Panc1 (cell line): ENCODE results near the gene PHF19. TPM values are rescaled to one million over a fixed set of nuclear protein-coding genes. Genes with fewer than 3 reads are reported as not detected.

ENCODE experiments used
- ATAC-seq: fragments of 200-7000 bp; cut with Tn5 transposase; 2 replicates; pipeline ENCODE4 v1.9.1; 2020; ENCODE audit warnings: mild to moderate bottlenecking, moderate library complexity
- BruUV-seq: library from RNA; stranded (reverse); fragments of 400-500 nt; replicated peaks from 2 replicates; lab custom pipeline; 2021; lab: Mats Ljungman, UMichigan
- CTCF ChIA-PET: fragments of 300-600 bp; sonication (Branson Sonifier 250); formaldehyde crosslinking; loops from one replicate; lab custom pipeline; 2022; ENCODE audit warnings: antibody characterized with exemption; lab: Charles Lee
- POLR2A ChIA-PET: fragments of 300-600 bp; sonication (Branson Sonifier 250); formaldehyde crosslinking; loops from one replicate; lab custom pipeline; 2022; ENCODE audit warnings: antibody characterized with exemption; lab: Charles Lee
- DNase-seq: peaks from one replicate; pipeline ENCODE4 v3.0.0-alpha.2; 2010; ENCODE audit warnings: low read depth, low spot score
- H3K27ac ChIP-seq: 2 replicates; pipeline ENCODE4 v1.5.1; 2011; ENCODE audit warnings: mild to moderate bottlenecking, low read length, inconsistent platforms
- H3K27me3 ChIP-seq: fragments of 200-500 bp; sonication (Bioruptor generic); 2 replicates; pipeline ENCODE4 v1.6.0; 2014; ENCODE audit warnings: low read length, inconsistent platforms; ENCODE audit not compliant: control insufficient read depth, insufficient read depth
- H3K36me3 ChIP-seq: fragments of 200-500 bp; sonication (Bioruptor generic); 2 replicates; pipeline ENCODE4 v1.5.1; 2014; ENCODE audit warnings: inconsistent platforms, mild to moderate bottlenecking, low read length, moderate library complexity; ENCODE audit not compliant: control insufficient read depth, insufficient read depth
- H3K4me1 ChIP-seq: 2 replicates; pipeline ENCODE4 v1.5.1; 2011; ENCODE audit warnings: inconsistent platforms, mild to moderate bottlenecking, low read length, moderate library complexity; ENCODE audit not compliant: control insufficient read depth, insufficient read depth
- H3K4me3 ChIP-seq, 2 experiments: 2 replicates each; pipeline ENCODE4 v1.5.1; 2011 to 2012; ENCODE audit warnings: low read depth in 2 of 2, low read length in 2 of 2, mild to moderate bottlenecking in 2 of 2, inconsistent platforms in 1 of 2, moderate library complexity in 1 of 2
- H3K9me3 ChIP-seq: fragments of 200-500 bp; sonication (Bioruptor generic); 2 replicates; pipeline ENCODE4 v1.5.1; 2014; ENCODE audit warnings: low read depth, mild to moderate bottlenecking, inconsistent platforms, low read length, moderate library complexity; ENCODE audit not compliant: control insufficient read depth, insufficient read depth
- POLR2AphosphoS5 ChIP-seq: IDR thresholded peaks from 2 replicates; pipeline ENCODE4 v1.6.1; 2012; ENCODE audit warnings: mild to moderate bottlenecking, low read depth, low read length, moderate library complexity
- SIN3A ChIP-seq: IDR thresholded peaks from 2 replicates; pipeline ENCODE4 v1.6.1; 2012; ENCODE audit warnings: low read depth, mild to moderate bottlenecking, low read length, moderate library complexity, borderline replicate concordance; ENCODE audit not compliant: insufficient read depth
- TCF7L2 ChIP-seq: IDR thresholded peaks from 2 replicates; pipeline ENCODE4 v1.6.1; 2011; ENCODE audit warnings: mild to moderate bottlenecking, low read depth, low read length, inconsistent platforms
- in situ Hi-C: cut with HindIII; loops from 2 replicates; pipeline ENCODE4 v1.10.0; 2016; ENCODE audit warnings: low sequenced_read_pairs, low pct_unique_long_range_greater_than_20kb
- intact Hi-C: fragments of 100-400 bp; cut with micrococcal nuclease; formaldehyde crosslinking; loops from one replicate; pipeline ENCODE4 v1.10.0; 2022; ENCODE audit not compliant: unreplicated experiment
- total RNA-seq: library from RNA; stranded (reverse); gene quantifications from one replicate; pipeline ENCODE4 v1.2.1, GENCODE V29; 2021; ENCODE audit not compliant: unreplicated experiment
- TF ChIP-seq, protein P1 (sequence below), 2 experiments: IDR thresholded peaks; 2 replicates each; pipeline ENCODE4 v1.6.1; 2011 to 2012; ENCODE audit warnings: low read depth in 2 of 2, control low read depth in 1 of 2, low read length in 1 of 2, mild to moderate bottlenecking in 1 of 2, moderate library complexity in 1 of 2; ENCODE audit not compliant: insufficient read depth in 1 of 2
- TF ChIP-seq, protein P2 (sequence below): fragments of 450-650 bp; IDR thresholded peaks from 2 replicates; pipeline ENCODE4 v1.5.1; 2017; ENCODE audit warnings: mild to moderate bottlenecking

The PHF19 gene
- total RNA-seq, 1 experiment from 2014 or later: 91.1 TPM

- Histone ChIP-seq H3K27ac (no peak overlapping the region), H3K9me3 (no peaks in the 10 kb centered on the region), H3K4me1 (peaks cover 3% of the 10 kb centered on the region; the same call in 1 of the 2 replicates), H3K36me3 (no peaks in the 10 kb centered on the region), H3K27me3 (no peaks in the 10 kb centered on the region), H3K4me3 (no peak overlapping the region)
- CTCF ChIA-PET: no interaction called here
- no peak for TF ChIP-seq SIN3A
- no peak for TF ChIP-seq POLR2AphosphoS5
- TF ChIP-seq TCF7L2: no peak
- TF ChIP-seq, protein P1, sequence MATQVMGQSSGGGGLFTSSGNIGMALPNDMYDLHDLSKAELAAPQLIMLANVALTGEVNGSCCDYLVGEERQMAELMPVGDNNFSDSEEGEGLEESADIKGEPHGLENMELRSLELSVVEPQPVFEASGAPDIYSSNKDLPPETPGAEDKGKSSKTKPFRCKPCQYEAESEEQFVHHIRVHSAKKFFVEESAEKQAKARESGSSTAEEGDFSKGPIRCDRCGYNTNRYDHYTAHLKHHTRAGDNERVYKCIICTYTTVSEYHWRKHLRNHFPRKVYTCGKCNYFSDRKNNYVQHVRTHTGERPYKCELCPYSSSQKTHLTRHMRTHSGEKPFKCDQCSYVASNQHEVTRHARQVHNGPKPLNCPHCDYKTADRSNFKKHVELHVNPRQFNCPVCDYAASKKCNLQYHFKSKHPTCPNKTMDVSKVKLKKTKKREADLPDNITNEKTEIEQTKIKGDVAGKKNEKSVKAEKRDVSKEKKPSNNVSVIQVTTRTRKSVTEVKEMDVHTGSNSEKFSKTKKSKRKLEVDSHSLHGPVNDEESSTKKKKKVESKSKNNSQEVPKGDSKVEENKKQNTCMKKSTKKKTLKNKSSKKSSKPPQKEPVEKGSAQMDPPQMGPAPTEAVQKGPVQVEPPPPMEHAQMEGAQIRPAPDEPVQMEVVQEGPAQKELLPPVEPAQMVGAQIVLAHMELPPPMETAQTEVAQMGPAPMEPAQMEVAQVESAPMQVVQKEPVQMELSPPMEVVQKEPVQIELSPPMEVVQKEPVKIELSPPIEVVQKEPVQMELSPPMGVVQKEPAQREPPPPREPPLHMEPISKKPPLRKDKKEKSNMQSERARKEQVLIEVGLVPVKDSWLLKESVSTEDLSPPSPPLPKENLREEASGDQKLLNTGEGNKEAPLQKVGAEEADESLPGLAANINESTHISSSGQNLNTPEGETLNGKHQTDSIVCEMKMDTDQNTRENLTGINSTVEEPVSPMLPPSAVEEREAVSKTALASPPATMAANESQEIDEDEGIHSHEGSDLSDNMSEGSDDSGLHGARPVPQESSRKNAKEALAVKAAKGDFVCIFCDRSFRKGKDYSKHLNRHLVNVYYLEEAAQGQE (IDR thresholded peaks at IDR 0.05; ENCODE audit: insufficient read depth in 1 of 2, low read depth in 2 of 2, low read length in 1 of 2): no peak
- TF ChIP-seq, protein P2, sequence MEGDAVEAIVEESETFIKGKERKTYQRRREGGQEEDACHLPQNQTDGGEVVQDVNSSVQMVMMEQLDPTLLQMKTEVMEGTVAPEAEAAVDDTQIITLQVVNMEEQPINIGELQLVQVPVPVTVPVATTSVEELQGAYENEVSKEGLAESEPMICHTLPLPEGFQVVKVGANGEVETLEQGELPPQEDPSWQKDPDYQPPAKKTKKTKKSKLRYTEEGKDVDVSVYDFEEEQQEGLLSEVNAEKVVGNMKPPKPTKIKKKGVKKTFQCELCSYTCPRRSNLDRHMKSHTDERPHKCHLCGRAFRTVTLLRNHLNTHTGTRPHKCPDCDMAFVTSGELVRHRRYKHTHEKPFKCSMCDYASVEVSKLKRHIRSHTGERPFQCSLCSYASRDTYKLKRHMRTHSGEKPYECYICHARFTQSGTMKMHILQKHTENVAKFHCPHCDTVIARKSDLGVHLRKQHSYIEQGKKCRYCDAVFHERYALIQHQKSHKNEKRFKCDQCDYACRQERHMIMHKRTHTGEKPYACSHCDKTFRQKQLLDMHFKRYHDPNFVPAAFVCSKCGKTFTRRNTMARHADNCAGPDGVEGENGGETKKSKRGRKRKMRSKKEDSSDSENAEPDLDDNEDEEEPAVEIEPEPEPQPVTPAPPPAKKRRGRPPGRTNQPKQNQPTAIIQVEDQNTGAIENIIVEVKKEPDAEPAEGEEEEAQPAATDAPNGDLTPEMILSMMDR: no peak
- no TSS peak for BruUV-seq
- ATAC-seq (no peak), DNase-seq (no peak)
- in situ Hi-C loops: no loop called here
- POLR2A ChIA-PET: no interaction called here
- intact Hi-C loops: no loop called here
These were observed 41.2 kb upstream of the PHF19 start for GRCh38 chr9:120917929-120918762.

- Histone ChIP-seq H3K4me3 (no peak overlapping the region), H3K9me3 (no peaks in the 10 kb centered on the region), H3K27ac (no peak overlapping the region), H3K36me3 (no peaks in the 10 kb centered on the region), H3K4me1 (peaks cover 3% of the 10 kb centered on the region; the same call in 1 of the 2 replicates), H3K27me3 (no peaks in the 10 kb centered on the region)
- DNase-seq: no peak
- ChIA-PET POLR2A (no interaction called here), CTCF (no interaction called here)
- no peak for TF ChIP-seq POLR2AphosphoS5
- TF ChIP-seq, protein P1 (IDR thresholded peaks at IDR 0.05; ENCODE audit: insufficient read depth in 1 of 2, low read depth in 2 of 2, low read length in 1 of 2): no peak
- no peak for TF ChIP-seq TCF7L2
- TF ChIP-seq, protein P2: no peak
- TF ChIP-seq SIN3A: no peak
- BruUV-seq: no TSS peak
- no peak for ATAC-seq
- intact Hi-C loops: no loop called here
- in situ Hi-C loops: no loop called here
These were observed 40.2 kb upstream of the PHF19 start for GRCh38 chr9:120916991-120917880.
